Measurements from ENCODE around the gene EFNB2. TPM values are rescaled to one million over a fixed set of nuclear protein-coding genes. Genes with fewer than 3 reads are reported as not detected.

The EFNB2 gene
- total RNA-seq, 1 donor from 2014 or later, result 25.6 TPM

- H3K4me3 ChIP-seq (ENCODE audit: low read depth, low read length), result no peak overlapping the region
- no peak for TF ChIP-seq CTCF (conservative IDR thresholded peaks at IDR 0.05; ENCODE audit: low read depth, low read length)
- DNase-seq (ENCODE audit: low read depth), result no peak
Measured at GRCh38 chr13:106496072-106496997, 39.1 kb downstream of the EFNB2 start.

- no peak for TF ChIP-seq CTCF (conservative IDR thresholded peaks at IDR 0.05; ENCODE audit: low read depth, low read length)
- H3K4me3 ChIP-seq (ENCODE audit: low read depth, low read length), result no peak overlapping the region
- DNase-seq (ENCODE audit: low read depth), result no peak
Measured at GRCh38 chr13:106494936-106495335, 40.5 kb downstream of the EFNB2 start.

GRCh38 chr13:106494506-106494905 lies 41.0 kb downstream of the EFNB2 start:
- no peak overlapping the region for H3K4me3 ChIP-seq (ENCODE audit: low read depth, low read length)
- DNase-seq (ENCODE audit: low read depth), result no peak
- no peak for TF ChIP-seq CTCF (conservative IDR thresholded peaks at IDR 0.05; ENCODE audit: low read depth, low read length)

GRCh38 chr13:106493533-106494220 lies 41.8 kb downstream of the EFNB2 start:
- DNase-seq (ENCODE audit: low read depth), result no peak
- no peak for TF ChIP-seq CTCF (conservative IDR thresholded peaks at IDR 0.05; ENCODE audit: low read depth, low read length)
- H3K4me3 ChIP-seq (ENCODE audit: low read depth, low read length), result no peak overlapping the region

- TF ChIP-seq CTCF (conservative IDR thresholded peaks at IDR 0.05; ENCODE audit: low read depth, low read length), result no peak
- no peak for DNase-seq (ENCODE audit: low read depth)
- H3K4me3 ChIP-seq (ENCODE audit: low read depth, low read length), result no peak overlapping the region
Measured at GRCh38 chr13:106492588-106493475, 42.6 kb downstream of the EFNB2 start.

GRCh38 chr13:106491928-106492587 lies 43.4 kb downstream of the EFNB2 start:
- H3K4me3 ChIP-seq (ENCODE audit: low read depth, low read length), result no peak overlapping the region
- no peak for TF ChIP-seq CTCF (conservative IDR thresholded peaks at IDR 0.05; ENCODE audit: low read depth, low read length)
- no peak for DNase-seq (ENCODE audit: low read depth)
